Epithelial cell of proximal tubule (primary cell): ENCODE results near the gene ZDHHC1. TPM values are rescaled to one million over a fixed set of nuclear protein-coding genes. Genes with fewer than 3 reads are reported as not detected.

Source experiments
- DNase-seq: peaks from one replicate; pipeline ENCODE4 v3.0.0-alpha.2; 2011; ENCODE audit warnings: low read depth
- H3K4me3 ChIP-seq: 2 replicates; pipeline ENCODE4 v1.5.1; 2011; ENCODE audit warnings: low read depth, mild to moderate bottlenecking, low read length
- total RNA-seq: library from RNA; depleted of rRNA; stranded (reverse); fragments of >200 nt; gene quantifications from 2 replicates; pipeline ENCODE4 v1.2.3, GENCODE V29; 2015
- TF ChIP-seq, protein P1 (sequence below): conservative IDR thresholded peaks from 2 replicates; pipeline ENCODE4 v1.5.1; 2012; ENCODE audit warnings: low read depth, mild to moderate bottlenecking, low read length

The ZDHHC1 gene
- total RNA-seq, 1 donor from 2014 or later: 7.3 TPM

GRCh38 chr16:67454852-67455251, 38.6 kb upstream of the ZDHHC1 start:
- no peak for DNase-seq
- H3K4me3 ChIP-seq: no peak overlapping the region
- TF ChIP-seq, protein P1, sequence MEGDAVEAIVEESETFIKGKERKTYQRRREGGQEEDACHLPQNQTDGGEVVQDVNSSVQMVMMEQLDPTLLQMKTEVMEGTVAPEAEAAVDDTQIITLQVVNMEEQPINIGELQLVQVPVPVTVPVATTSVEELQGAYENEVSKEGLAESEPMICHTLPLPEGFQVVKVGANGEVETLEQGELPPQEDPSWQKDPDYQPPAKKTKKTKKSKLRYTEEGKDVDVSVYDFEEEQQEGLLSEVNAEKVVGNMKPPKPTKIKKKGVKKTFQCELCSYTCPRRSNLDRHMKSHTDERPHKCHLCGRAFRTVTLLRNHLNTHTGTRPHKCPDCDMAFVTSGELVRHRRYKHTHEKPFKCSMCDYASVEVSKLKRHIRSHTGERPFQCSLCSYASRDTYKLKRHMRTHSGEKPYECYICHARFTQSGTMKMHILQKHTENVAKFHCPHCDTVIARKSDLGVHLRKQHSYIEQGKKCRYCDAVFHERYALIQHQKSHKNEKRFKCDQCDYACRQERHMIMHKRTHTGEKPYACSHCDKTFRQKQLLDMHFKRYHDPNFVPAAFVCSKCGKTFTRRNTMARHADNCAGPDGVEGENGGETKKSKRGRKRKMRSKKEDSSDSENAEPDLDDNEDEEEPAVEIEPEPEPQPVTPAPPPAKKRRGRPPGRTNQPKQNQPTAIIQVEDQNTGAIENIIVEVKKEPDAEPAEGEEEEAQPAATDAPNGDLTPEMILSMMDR: no peak

DNA sequence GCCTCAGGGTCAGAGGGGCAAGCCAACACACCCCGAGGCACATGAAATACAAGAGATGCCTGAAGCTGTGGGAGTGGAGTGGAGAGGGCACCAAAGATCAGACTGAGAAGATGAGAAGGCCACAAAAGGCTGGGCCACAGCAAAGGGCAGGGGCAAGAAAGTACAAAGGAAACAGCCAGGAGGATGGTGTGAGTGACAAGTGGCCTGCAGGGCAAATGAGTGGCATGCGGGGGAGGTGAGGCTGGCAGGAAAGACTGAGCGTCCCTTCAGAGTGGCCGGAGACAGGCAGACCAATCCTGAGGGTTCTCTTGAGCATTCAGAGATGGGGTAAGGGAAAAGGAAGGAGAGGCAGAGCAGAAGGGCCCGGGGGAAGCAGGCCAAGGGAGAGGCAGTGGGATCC, 37.8 kb upstream of the ZDHHC1 start:
- no peak overlapping the region for H3K4me3 ChIP-seq
- DNase-seq: no peak
- TF ChIP-seq, protein P1: no peak

GRCh38 chr16:67451704-67452435, 35.6 kb upstream of the ZDHHC1 start:
- no peak for DNase-seq
- H3K4me3 ChIP-seq: no peak overlapping the region
- TF ChIP-seq, protein P1: no peak

DNA sequence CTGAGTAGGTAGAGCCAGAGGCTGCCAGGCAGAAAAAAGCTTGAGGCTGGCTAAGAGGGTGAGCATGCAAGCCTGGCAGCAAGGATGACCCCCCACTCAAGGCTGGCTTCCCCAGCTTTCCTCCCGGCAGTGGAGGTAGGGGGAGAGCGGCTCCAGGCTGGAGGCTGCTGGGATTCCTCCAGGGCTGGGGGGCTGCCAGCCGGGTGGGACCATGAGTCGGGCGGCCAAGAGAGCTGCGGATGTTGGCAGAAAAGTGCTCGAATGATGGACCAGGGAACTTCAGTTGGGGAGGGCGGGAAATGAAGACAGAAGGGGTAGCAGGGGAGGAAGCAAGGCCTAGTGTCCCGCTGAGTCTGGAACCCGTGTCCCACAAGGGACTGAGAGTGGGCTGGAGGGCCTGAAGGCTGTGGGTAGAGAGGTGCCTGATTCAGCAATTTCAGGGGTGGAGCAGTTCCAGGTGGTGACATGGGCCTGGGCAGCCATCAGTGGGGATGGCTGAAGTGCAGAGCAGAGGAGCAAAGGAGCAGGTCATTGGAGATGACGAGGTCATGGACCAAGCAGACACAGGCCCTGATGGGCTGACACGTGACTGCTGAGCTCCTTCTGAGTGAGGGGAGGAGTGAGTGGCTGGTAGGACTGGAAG, 34.9 kb upstream of the ZDHHC1 start:
- no peak for DNase-seq
- TF ChIP-seq, protein P1: no peak
- H3K4me3 ChIP-seq: no peak overlapping the region

DNA sequence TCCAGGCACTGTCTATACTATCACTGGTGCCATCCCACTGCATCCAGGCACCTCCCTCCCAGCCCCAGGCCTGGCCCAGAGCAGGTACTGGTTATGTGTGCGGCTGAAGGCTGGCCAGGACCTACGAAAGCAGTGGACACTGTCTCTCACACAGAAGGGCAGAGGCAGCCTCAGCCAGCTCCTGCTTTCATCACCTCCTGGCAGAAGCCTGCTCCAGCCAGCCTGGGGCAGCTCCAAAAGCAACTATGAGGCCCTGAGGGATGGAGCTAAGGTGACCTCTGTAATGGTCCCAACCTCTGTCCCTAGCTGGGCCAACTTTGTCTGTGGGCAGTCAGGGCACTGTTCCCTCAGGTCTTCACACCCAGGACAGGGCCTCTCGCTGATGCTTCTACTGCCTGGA, 33.5 kb upstream of the ZDHHC1 start:
- DNase-seq: no peak
- no peak overlapping the region for H3K4me3 ChIP-seq
- TF ChIP-seq, protein P1: no peak

DNA sequence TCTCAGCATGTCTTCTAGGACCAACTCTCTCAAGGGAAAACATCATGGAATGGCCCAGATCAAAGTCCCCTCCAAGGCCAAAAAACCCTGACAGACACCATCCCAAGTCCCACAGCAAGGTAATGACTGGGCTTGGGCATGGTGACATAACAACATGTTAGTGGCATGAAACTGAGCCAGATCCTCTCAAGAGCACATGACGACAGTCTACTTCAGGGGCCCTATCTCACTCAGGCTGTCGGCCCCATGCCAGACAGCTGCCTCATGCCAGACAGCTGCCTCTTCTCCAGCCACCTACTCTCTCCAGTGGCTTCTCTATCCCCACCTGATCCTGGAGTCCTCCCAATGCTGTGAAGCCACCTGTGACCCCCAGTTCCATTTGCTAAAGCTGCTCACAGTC, 33.1 kb upstream of the ZDHHC1 start:
- no peak for DNase-seq
- H3K4me3 ChIP-seq: no peak overlapping the region
- TF ChIP-seq, protein P1: no peak

DNA sequence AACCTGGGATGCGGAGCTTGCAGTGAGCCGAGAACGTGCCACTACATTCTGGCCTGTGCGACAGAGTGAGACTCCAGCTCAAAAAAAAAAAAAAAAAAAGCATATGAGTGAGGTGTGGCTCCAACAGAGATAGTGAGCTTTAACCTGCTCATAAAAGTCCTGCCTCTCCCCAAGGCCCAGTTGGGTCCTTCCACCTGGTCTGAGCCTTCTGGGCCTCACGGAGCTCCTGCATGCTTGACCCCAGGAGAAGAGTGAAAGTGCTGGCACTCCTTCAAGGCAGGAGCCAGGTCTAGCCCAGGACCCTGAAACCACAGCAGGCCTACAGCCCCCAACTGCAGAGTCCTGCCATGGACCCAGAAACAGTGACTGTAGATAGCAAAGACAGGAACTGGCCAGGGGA, 32.3 kb upstream of the ZDHHC1 start:
- no peak for DNase-seq
- no peak overlapping the region for H3K4me3 ChIP-seq
- TF ChIP-seq, protein P1: no peak
